Measurements from ENCODE around the gene TSPAN9. TPM values are rescaled to one million over a fixed set of nuclear protein-coding genes. Genes with fewer than 3 reads are reported as not detected.

The TSPAN9 gene
- polyA plus RNA-seq, 2 of the 4 experiments (the other 2 are of a cell fraction): 12.4 to 16.1 TPM

GRCh38 chr12:3090240-3091037 is 13.3 kb downstream of the TSPAN9 start (continued):
- TF ChIP-seq CBX2 (IDR thresholded peaks at IDR 0.05; ENCODE audit: borderline replicate concordance, low read depth): no peak
- no peak for TF ChIP-seq CHD2 (IDR thresholded peaks at IDR 0.05; ENCODE audit: low read length, partially characterized antibody)
- TF ChIP-seq ZNF302 (CRISPR knock-in tag; IDR thresholded peaks at IDR 0.05): no peak
- no peak for TF ChIP-seq HMGXB4 (CRISPR knock-in tag; IDR thresholded peaks at IDR 0.05; ENCODE audit: borderline replicate concordance)
- no peak for TF ChIP-seq POLR2A (IDR thresholded peaks at IDR 0.05; ENCODE audit: low read length)

GRCh38 chr12:3091038-3091319 is 13.8 kb downstream of the TSPAN9 start:
- H3K4me3 ChIP-seq: no peak overlapping the region
- H3K4me2 ChIP-seq: no peak overlapping the region
- ChIA-PET CTCF (interaction anchor here (0.6 to 3.8 kb wide), 5 partner anchors 11 to 184 kb away, joined by 3 to 17 read pairs (median 9); no protein-coding TSS in a partner anchor), POLR2A (no interaction called here)
- TF ChIP-seq MAFK (IDR thresholded peaks at IDR 0.05; ENCODE audit: partially characterized antibody) (no peak), GATA3 (IDR thresholded peaks at IDR 0.05; ENCODE audit: borderline replicate concordance) (no peak), HOXA7 (CRISPR knock-in tag; IDR thresholded peaks at IDR 0.05) (no peak), NFE2L2 (conservative IDR thresholded peaks at IDR 0.05; ENCODE audit: low read length) (no peak), PHF8 (IDR thresholded peaks at IDR 0.05; ENCODE audit: borderline replicate concordance, low read depth) (no peak), KDM5A (IDR thresholded peaks at IDR 0.05) (no peak), ESRRA (IDR thresholded peaks at IDR 0.05; ENCODE audit: borderline replicate concordance, low read length) (no peak), E2F6 (IDR thresholded peaks at IDR 0.05; ENCODE audit: borderline replicate concordance, low read depth) (no peak), CHD2 (IDR thresholded peaks at IDR 0.05; ENCODE audit: low read length, partially characterized antibody) (no peak), FOXS1 (CRISPR knock-in tag; IDR thresholded peaks at IDR 0.05) (no peak), CBX2 (IDR thresholded peaks at IDR 0.05; ENCODE audit: borderline replicate concordance, low read depth) (no peak), FOSB (CRISPR knock-in tag; IDR thresholded peaks at IDR 0.05) (no peak), RAD21 (conservative IDR thresholded peaks at IDR 0.05 in 1 of 2, IDR thresholded peaks at IDR 0.05 in 1 of 2) (no peak), RCOR1 (IDR thresholded peaks at IDR 0.05; ENCODE audit: low read depth, low read length) (no peak)
- no peak overlapping the region for H3K27ac ChIP-seq
- no peaks in the 10 kb centered on the region for H3K9me3 ChIP-seq
- 77% methylated on average over 7 of the region's 7 CpGs for WGBS (ENCODE audit: missing lambda C conversion rate)
- DNase-seq (ENCODE audit: low read depth in 1 of 2, low spot score in 1 of 2) (no peak), ATAC-seq (no peak), FAIRE-seq (no peak)
- no peaks in the 10 kb centered on the region for H3K4me1 ChIP-seq

DNA sequence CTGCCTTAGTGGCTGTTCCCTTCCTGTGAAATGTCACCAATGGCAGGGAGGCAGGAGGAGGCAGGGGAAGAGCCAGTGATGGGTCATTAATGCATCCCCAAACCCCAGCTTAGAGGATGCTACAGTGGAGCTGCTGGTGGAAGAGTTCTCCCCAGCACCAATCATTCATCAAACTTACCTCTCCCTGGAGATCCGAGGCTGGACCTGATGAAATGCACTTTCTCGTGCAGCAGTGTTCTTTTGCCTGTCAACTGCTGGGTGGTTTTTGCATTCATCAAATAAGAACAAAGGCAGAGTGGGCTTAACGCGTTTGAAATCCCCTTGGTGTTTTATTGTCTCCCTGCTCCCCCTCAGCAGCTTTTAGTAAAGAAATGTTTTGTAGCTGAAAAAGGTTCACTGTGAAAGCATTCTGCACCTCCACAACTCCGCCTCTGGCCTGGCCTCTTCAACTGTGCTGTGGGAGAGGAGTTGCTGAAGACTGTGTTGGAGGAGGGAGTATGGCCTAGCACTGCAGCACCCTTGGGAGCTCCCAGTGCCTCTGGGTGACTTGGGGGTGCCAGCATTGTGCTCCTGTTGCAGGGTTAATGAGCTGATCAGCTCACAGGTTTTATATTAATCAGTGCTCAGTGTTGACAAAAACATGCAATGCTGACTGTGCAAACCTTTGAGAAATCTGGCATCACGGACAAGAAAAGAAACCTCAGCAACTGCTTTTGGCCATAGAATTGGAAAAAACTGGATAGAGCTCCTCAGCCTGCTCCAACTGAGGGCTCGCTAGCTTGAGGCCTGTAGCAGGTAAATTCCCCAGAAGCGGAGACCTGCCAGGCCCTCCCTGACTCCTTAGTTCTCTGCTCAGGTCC is 14.4 kb downstream of the TSPAN9 start:
- CTCF ChIA-PET: interaction anchor here (0.6 to 3.8 kb wide), 6 partner anchors 12 to 209 kb away, joined by 3 to 17 read pairs (median 6); no protein-coding TSS in a partner anchor
- no peak for FAIRE-seq
- Histone ChIP-seq H3K27ac (no peak overlapping the region), H3K4me1 (no peaks in the 10 kb centered on the region), H3K4me2 (no peak overlapping the region), H3K9me3 (no peaks in the 10 kb centered on the region), H3K4me3 (no peak overlapping the region)
- POLR2A ChIA-PET: no interaction called here
- no peak for ATAC-seq
- DNase-seq (ENCODE audit: low read depth in 1 of 2, low spot score in 1 of 2): no peak
- TF ChIP-seq MAFK (IDR thresholded peaks at IDR 0.05; ENCODE audit: partially characterized antibody): peak; percentile 55
- TF ChIP-seq MYC (IDR thresholded peaks at IDR 0.05; ENCODE audit: borderline replicate concordance, low read length): no peak
- no peak for TF ChIP-seq NR3C1 (IDR thresholded peaks at IDR 0.05)
- WGBS (ENCODE audit: missing lambda C conversion rate): 91% methylated on average over 8 of the region's 8 CpGs
